GM23338 (cell line): ENCODE results near the gene INPP4A.
"Not testable (repeated sequence)": the region's sequence is repeated elsewhere in the genome, so short reads cannot be mapped to it uniquely, and the experiment has no call there.

Experiments used
- CREB1 ChIP-seq: fragments of 250-450 bp; sonication (Bioruptor Pico); IDR thresholded peaks from 2 replicates; pipeline ENCODE4 v1.5.0; 2020; ENCODE audit warnings: low read depth, mild to moderate bottlenecking, moderate library complexity
- CTCF ChIP-seq, 2 experiments: fragments of 200-600 bp in 1 of 2; sonication (generic) in 1 of 2; conservative IDR thresholded peaks; 2 replicates each; pipeline versions ENCODE4 v1.5.1 to v1.6.1; 2016 to 2017; ENCODE audit warnings: antibody characterized with exemption in 2 of 2, low read depth in 2 of 2, mild to moderate bottlenecking in 2 of 2, moderate library complexity in 1 of 2
- ETS1 ChIP-seq: IDR thresholded peaks from 2 replicates; pipeline ENCODE4 v1.6.1; 2016; ENCODE audit warnings: antibody characterized with exemption
- EZH2phosphoT487 ChIP-seq: fragments of 200-600 bp; sonication (generic); IDR thresholded peaks from one replicate; pipeline ENCODE4 v1.8.1; 2018; ENCODE audit warnings: antibody characterized with exemption; ENCODE audit not compliant: unreplicated experiment
- JUNB ChIP-seq: IDR thresholded peaks from one replicate; pipeline ENCODE4 v1.6.1; 2016; ENCODE audit warnings: antibody characterized with exemption; ENCODE audit not compliant: unreplicated experiment
- POLR2AphosphoS5 ChIP-seq: IDR thresholded peaks from 2 replicates; pipeline ENCODE4 v1.6.1; 2016; ENCODE audit warnings: antibody characterized with exemption, low read depth
- REST ChIP-seq: IDR thresholded peaks from one replicate; pipeline ENCODE4 v1.6.1; 2018; ENCODE audit warnings: antibody characterized with exemption; ENCODE audit not compliant: unreplicated experiment
- ZNF462 ChIP-seq: fragments of 250-450 bp; sonication (Bioruptor Pico); IDR thresholded peaks from 2 replicates; pipeline ENCODE4 v1.5.0; 2020; ENCODE audit warnings: mild to moderate bottlenecking, moderate library complexity

- TF ChIP-seq EZH2phosphoT487; CTCF (conservative IDR thresholded peaks at IDR 0.05; ENCODE audit: low read depth in 2 of 2); POLR2AphosphoS5; ETS1; CREB1 (CRISPR knock-in tag); REST; JUNB; ZNF462: not testable (repeated sequence)
Observed at GRCh38 chr2:98415719-98416248, 28.9 kb upstream of the INPP4A start.
